BLaER1 (cell line): ENCODE data around the gene ARHGEF33.

Experiments
- H3K27ac ChIP-seq: shearing (Covaris generic); formaldehyde crosslinking; 2 replicates; pipeline ENCODE4 v1.8.1; 2022
- H3K27me3 ChIP-seq: shearing (Covaris generic); formaldehyde crosslinking; 2 replicates; pipeline ENCODE4 v1.8.1; 2022
- H3K36me3 ChIP-seq: shearing (Covaris generic); formaldehyde crosslinking; 2 replicates; pipeline ENCODE4 v1.8.1; 2022
- H3K4me1 ChIP-seq: shearing (Covaris generic); formaldehyde crosslinking; 2 replicates; pipeline ENCODE4 v1.8.1; 2022
- H3K4me2 ChIP-seq: shearing (Covaris generic); formaldehyde crosslinking; 2 replicates; pipeline ENCODE4 v1.8.1; 2022
- H3K4me3 ChIP-seq: shearing (Covaris generic); formaldehyde crosslinking; 2 replicates; pipeline ENCODE4 v1.8.1; 2022
- H3K9ac ChIP-seq: shearing (Covaris generic); formaldehyde crosslinking; 2 replicates; pipeline ENCODE4 v1.8.1; 2022
- H3K9me3 ChIP-seq: shearing (Covaris generic); formaldehyde crosslinking; 2 replicates; pipeline ENCODE4 v1.8.1; 2022
- H4K20me1 ChIP-seq: shearing (Covaris generic); formaldehyde crosslinking; 2 replicates; pipeline ENCODE4 v1.8.1; 2022
- Cebpa-rat ChIP-seq: shearing (Covaris generic); IDR thresholded peaks from 2 replicates; pipeline ENCODE4 v1.8.1; 2022

ARHGEF33 gene

GRCh38 chr2:38948387-38948882 lies 58.8 kb downstream of the ARHGEF33 start:
- no peak overlapping the region for H3K9ac ChIP-seq
- H3K27me3 ChIP-seq, result no peaks in the 10 kb centered on the region
- H3K27ac ChIP-seq, result no peak overlapping the region
- H3K4me2 ChIP-seq, result no peak overlapping the region
- H4K20me1 ChIP-seq, result no peaks in the 10 kb centered on the region
- H3K9me3 ChIP-seq, result no peaks in the 10 kb centered on the region
- H3K4me3 ChIP-seq, result no peak overlapping the region
- H3K36me3 ChIP-seq, result no peaks in the 10 kb centered on the region
- no peak for TF ChIP-seq Cebpa-rat
- H3K4me1 ChIP-seq, result no peaks in the 10 kb centered on the region

DNA sequence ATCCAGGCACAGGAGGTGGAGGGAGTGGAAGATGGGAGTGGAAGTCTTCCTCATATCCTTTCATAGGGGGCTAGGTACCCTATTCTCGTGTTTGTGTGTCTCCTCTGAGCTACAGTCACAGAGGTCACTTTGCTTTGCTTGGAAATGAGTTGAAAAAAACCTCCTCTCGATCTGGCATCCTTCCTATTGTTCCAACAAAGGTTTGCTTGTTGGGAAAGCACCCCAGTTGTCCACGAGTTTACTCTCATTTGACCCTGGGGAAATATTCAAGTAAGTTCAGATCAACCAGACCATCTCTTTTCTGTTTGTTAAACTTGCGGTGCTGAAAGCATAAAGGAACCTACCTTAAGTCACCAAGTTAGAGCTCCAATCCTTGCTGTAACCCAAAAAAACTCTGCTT lies 59.3 kb downstream of the ARHGEF33 start:
- no peaks in the 10 kb centered on the region for H4K20me1 ChIP-seq
- no peaks in the 10 kb centered on the region for H3K9me3 ChIP-seq
- no peaks in the 10 kb centered on the region for H3K4me1 ChIP-seq
- no peaks in the 10 kb centered on the region for H3K27me3 ChIP-seq
- no peak overlapping the region for H3K4me3 ChIP-seq
- no peak overlapping the region for H3K9ac ChIP-seq
- TF ChIP-seq Cebpa-rat, result no peak
- H3K36me3 ChIP-seq, result no peaks in the 10 kb centered on the region
- no peak overlapping the region for H3K4me2 ChIP-seq
- no peak overlapping the region for H3K27ac ChIP-seq

DNA sequence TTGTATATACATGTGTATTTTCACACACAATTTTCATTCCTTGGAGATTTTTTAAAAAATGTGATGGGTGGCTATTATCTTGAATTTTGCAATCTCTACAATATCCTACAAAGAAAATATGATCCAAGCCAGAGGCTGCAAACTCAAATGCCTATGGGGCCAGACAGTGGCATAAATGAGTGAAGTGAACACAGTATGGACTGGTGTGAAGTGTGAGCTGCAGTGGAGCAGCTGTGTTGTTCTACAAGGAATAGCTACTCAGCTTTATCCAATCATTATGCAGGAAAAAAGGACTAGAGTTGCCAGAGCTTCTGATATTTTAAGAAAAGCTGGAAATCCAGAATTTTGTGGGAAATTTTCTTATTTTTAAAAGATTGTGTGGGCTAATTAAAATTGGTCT lies 62.1 kb downstream of the ARHGEF33 start:
- H3K4me1 ChIP-seq, result no peaks in the 10 kb centered on the region
- H3K27ac ChIP-seq, result no peak overlapping the region
- no peaks in the 10 kb centered on the region for H3K27me3 ChIP-seq
- no peak overlapping the region for H3K9ac ChIP-seq
- no peak for TF ChIP-seq Cebpa-rat
- no peaks in the 10 kb centered on the region for H3K9me3 ChIP-seq
- no peaks in the 10 kb centered on the region for H3K36me3 ChIP-seq
- no peaks in the 10 kb centered on the region for H4K20me1 ChIP-seq
- no peak overlapping the region for H3K4me3 ChIP-seq
- no peak overlapping the region for H3K4me2 ChIP-seq

- Histone ChIP-seq H3K27ac (no peak overlapping the region), H3K4me1 (peaks cover 9% of the 10 kb centered on the region), H3K9ac (no peak overlapping the region), H3K36me3 (no peaks in the 10 kb centered on the region), H3K4me3 (no peak overlapping the region), H3K27me3 (no peaks in the 10 kb centered on the region), H4K20me1 (no peaks in the 10 kb centered on the region), H3K4me2 (no peak overlapping the region), H3K9me3 (peaks cover 16% of the 10 kb centered on the region)
- TF ChIP-seq Cebpa-rat, result no peak
Observed at GRCh38 chr2:38957972-38958371, 68.3 kb downstream of the ARHGEF33 start.

DNA sequence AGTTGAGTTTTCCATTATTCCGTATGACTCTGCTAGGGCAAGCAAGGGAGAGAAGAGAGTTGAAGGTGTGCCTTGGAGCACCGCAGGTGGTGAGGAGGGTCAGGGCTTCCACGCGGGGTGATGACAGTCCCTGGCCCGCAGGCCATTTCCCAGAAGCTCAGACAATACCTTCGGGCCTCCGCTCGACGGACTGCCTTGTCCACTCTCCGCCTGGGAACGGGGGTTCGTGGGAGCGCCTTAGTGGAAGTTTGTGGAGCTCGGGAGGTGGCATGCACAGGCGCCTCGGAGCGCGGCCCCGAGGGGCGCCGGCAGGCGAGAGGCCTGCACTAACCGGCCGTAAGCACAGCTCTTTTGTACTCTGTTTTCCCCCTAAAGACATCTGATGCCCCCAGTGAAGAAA lies 69.8 kb downstream of the ARHGEF33 start:
- Histone ChIP-seq H3K4me2 (no peak overlapping the region), H3K9ac (no peak overlapping the region), H3K4me3 (no peak overlapping the region), H4K20me1 (no peaks in the 10 kb centered on the region), H3K36me3 (no peaks in the 10 kb centered on the region), H3K9me3 (peaks cover 16% of the 10 kb centered on the region), H3K27ac (no peak overlapping the region), H3K4me1 (peaks cover 9% of the 10 kb centered on the region), H3K27me3 (no peaks in the 10 kb centered on the region)
- no peak for TF ChIP-seq Cebpa-rat

GRCh38 chr2:38959938-38960608 lies 70.4 kb downstream of the ARHGEF33 start:
- Histone ChIP-seq H3K4me3 (no peak overlapping the region), H3K9me3 (peaks cover 16% of the 10 kb centered on the region), H3K27ac (no peak overlapping the region), H3K4me2 (no peak overlapping the region), H3K4me1 (peaks cover 9% of the 10 kb centered on the region), H4K20me1 (no peaks in the 10 kb centered on the region), H3K27me3 (no peaks in the 10 kb centered on the region), H3K9ac (no peak overlapping the region), H3K36me3 (no peaks in the 10 kb centered on the region)
- TF ChIP-seq Cebpa-rat, result no peak

DNA sequence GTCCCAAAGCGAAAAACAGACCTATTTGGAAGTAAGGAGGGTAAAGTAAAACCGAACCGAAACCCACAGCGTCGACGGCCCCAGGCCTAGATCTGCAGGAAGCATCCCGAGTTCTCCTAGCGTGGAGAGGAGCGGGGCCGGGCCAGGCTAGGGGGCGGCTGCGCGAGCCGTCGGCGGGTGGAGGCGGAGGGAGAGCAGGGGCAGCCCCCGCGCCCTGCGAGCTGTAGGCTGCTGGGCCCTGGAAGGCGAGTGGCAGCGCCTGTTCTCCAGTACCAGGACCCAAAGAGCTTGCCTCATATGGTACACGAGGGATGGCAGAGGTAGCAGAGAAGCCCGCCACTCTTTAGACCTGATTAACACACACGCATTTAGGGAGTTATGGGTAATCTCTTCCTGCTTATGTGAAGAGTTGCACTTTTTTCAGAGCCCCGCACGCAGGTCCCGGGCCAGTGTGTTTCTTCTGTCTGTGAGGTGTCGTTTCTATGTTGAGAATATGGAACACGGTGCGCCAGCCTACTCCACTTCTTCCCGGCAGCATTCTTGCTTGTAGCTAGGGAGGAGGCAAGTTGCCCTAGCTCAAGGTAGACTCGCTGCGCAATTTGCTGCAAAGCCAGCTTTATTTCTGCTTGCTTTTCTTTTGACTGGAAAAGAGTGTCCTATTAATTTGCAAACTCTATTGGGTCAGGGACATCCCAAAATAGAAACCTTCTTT lies 71.1 kb downstream of the ARHGEF33 start:
- no peaks in the 10 kb centered on the region for H3K36me3 ChIP-seq
- no peak overlapping the region for H3K9ac ChIP-seq
- no peak for TF ChIP-seq Cebpa-rat
- H3K9me3 ChIP-seq, result peaks cover 16% of the 10 kb centered on the region
- no peaks in the 10 kb centered on the region for H4K20me1 ChIP-seq
- H3K4me1 ChIP-seq, result peaks cover 9% of the 10 kb centered on the region
- H3K27me3 ChIP-seq, result no peaks in the 10 kb centered on the region
- H3K4me3 ChIP-seq, result no peak overlapping the region
- no peak overlapping the region for H3K4me2 ChIP-seq
- no peak overlapping the region for H3K27ac ChIP-seq

- H3K9ac ChIP-seq, result no peak overlapping the region
- H3K27ac ChIP-seq, result no peak overlapping the region
- no peak for TF ChIP-seq Cebpa-rat
Observed at GRCh38 chr2:38966006-38966405, 76.3 kb downstream of the ARHGEF33 start.

DNA sequence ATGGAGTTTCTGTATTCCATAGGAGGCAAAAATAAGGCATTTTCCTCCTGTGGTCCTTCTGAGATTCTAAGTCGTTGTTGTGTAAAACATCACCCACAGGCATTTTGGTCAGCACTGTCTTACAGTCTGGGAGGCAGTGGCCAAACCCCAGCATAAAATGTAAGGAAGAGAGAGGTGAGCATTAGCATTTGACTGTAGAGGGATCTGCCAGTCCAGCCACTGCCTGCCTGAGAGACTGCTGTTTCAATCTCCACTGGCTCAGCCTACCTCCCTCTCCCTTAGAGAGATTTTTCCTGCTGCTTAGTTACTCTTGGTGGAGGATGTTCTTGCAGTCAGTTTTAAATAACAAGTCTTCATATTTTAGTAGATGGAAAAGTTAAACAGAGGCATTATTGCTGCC lies 77.0 kb downstream of the ARHGEF33 start:
- H3K4me3 ChIP-seq, result no peak overlapping the region
- H3K27ac ChIP-seq, result no peak overlapping the region
- no peaks in the 10 kb centered on the region for H3K27me3 ChIP-seq
- no peaks in the 10 kb centered on the region for H4K20me1 ChIP-seq
- no peak overlapping the region for H3K9ac ChIP-seq
- peaks cover 5% of the 10 kb centered on the region for H3K4me1 ChIP-seq
- no peaks in the 10 kb centered on the region for H3K36me3 ChIP-seq
- no peaks in the 10 kb centered on the region for H3K9me3 ChIP-seq
- no peak for TF ChIP-seq Cebpa-rat
- H3K4me2 ChIP-seq, result no peak overlapping the region

More at GRCh38 chr2:38966006-38966405, 76.3 kb downstream of the ARHGEF33 start:
- Histone ChIP-seq H3K27me3 (no peaks in the 10 kb centered on the region), H3K4me2 (no peak overlapping the region), H3K4me3 (no peak overlapping the region), H3K36me3 (no peaks in the 10 kb centered on the region), H3K4me1 (peaks cover 9% of the 10 kb centered on the region), H4K20me1 (no peaks in the 10 kb centered on the region), H3K9me3 (0 out of 2 replicates have a peak, but pooled peaks cover under 1% of the 10 kb centered on the region)

GRCh38 chr2:38968021-38968420 lies 78.3 kb downstream of the ARHGEF33 start:
- Histone ChIP-seq H3K9me3 (no peaks in the 10 kb centered on the region), H3K4me3 (no peak overlapping the region), H3K27me3 (no peaks in the 10 kb centered on the region), H3K36me3 (no peaks in the 10 kb centered on the region), H4K20me1 (no peaks in the 10 kb centered on the region), H3K4me2 (no peak overlapping the region), H3K4me1 (no peaks in the 10 kb centered on the region), H3K27ac (no peak overlapping the region), H3K9ac (no peak overlapping the region)
- no peak for TF ChIP-seq Cebpa-rat
